PC-3 (cell line): ENCODE data around the gene RSRC1. TPM values are rescaled to one million over a fixed set of nuclear protein-coding genes. Genes with fewer than 3 reads are reported as not detected.
"Not testable (repeated sequence)": the region's sequence is repeated elsewhere in the genome, so short reads cannot be mapped to it uniquely, and the experiment has no call there.

Source experiments
- ATAC-seq: fragments of 200-7000 bp; cut with Tn5 transposase; 2 replicates; pipeline ENCODE4 v1.9.1; 2020; ENCODE audit warnings: mild to moderate bottlenecking, moderate library complexity
- BruUV-seq: library from RNA; stranded (reverse); fragments of 400-500 nt; replicated peaks from 2 replicates; lab custom pipeline; 2021; lab: Mats Ljungman, UMichigan
- CTCF ChIA-PET: fragments of 300-600 bp; sonication (Branson Sonifier 250); formaldehyde crosslinking; loops from one replicate; lab custom pipeline; 2022; ENCODE audit warnings: antibody characterized with exemption; lab: Charles Lee
- POLR2A ChIA-PET: fragments of 300-600 bp; sonication (Branson Sonifier 250); formaldehyde crosslinking; loops from one replicate; lab custom pipeline; 2022; ENCODE audit warnings: antibody characterized with exemption; ENCODE audit not compliant: unreplicated experiment; lab: Charles Lee
- DNase-seq: peaks from one replicate; pipeline ENCODE4 v3.0.0-alpha.2; 2015
- H2AFZ ChIP-seq: fragments of 300-600 bp; sonication (generic); 2 replicates; pipeline ENCODE4 v1.6.0; 2016; ENCODE audit warnings: antibody characterized with exemption, low read length
- H3F3A ChIP-seq: fragments of 300-600 bp; sonication (generic); one replicate; pipeline ENCODE4 v1.6.0; 2017; ENCODE audit warnings: antibody characterized with exemption, low read length, control low read depth, mild to moderate bottlenecking; ENCODE audit not compliant: unreplicated experiment
- H3K27ac ChIP-seq: fragments of 300-600 bp; sonication (generic); 2 replicates; pipeline ENCODE4 v1.5.1; 2016; ENCODE audit warnings: mild to moderate bottlenecking, low read length
- H3K27me3 ChIP-seq: fragments of 300-600 bp; sonication (generic); 2 replicates; pipeline ENCODE4 v1.6.1; 2016; ENCODE audit warnings: low read length, mixed read lengths
- H3K36me3 ChIP-seq: fragments of 300-600 bp; sonication (generic); 2 replicates; pipeline ENCODE4 v1.6.1; 2016; ENCODE audit warnings: low read depth, mixed run types, low read length, mixed read lengths
- H3K4me1 ChIP-seq: fragments of 300-600 bp; sonication (generic); 2 replicates; pipeline ENCODE4 v1.5.1; 2016; ENCODE audit warnings: low read length; ENCODE audit not compliant: insufficient read depth
- H3K4me2 ChIP-seq: fragments of 300-600 bp; sonication (generic); 2 replicates; pipeline ENCODE4 v1.6.0; 2016; ENCODE audit warnings: low read length
- H3K4me3 ChIP-seq: fragments of 300-600 bp; sonication (generic); 2 replicates; pipeline ENCODE4 v1.5.1; 2016; ENCODE audit warnings: mild to moderate bottlenecking, low read length, mixed read lengths
- H3K79me2 ChIP-seq: fragments of 300-600 bp; sonication (generic); 2 replicates; pipeline ENCODE4 v1.6.1; 2017; ENCODE audit warnings: low read length, mixed read lengths
- H3K9ac ChIP-seq: fragments of 300-600 bp; sonication (generic); 2 replicates; pipeline ENCODE4 v1.6.0; 2016; ENCODE audit warnings: mild to moderate bottlenecking, low read length
- H3K9me2 ChIP-seq: fragments of 300-600 bp; sonication (generic); replicated peaks from 2 replicates; pipeline ENCODE4 v1.6.1; 2016; ENCODE audit warnings: mixed run types, low read length, mixed read lengths
- H3K9me3 ChIP-seq: fragments of 300-600 bp; sonication (generic); 2 replicates; pipeline ENCODE4 v1.6.1; 2016; ENCODE audit warnings: low read length, mixed read lengths
- H4K20me1 ChIP-seq: fragments of 300-600 bp; sonication (generic); 2 replicates; pipeline ENCODE4 v1.6.1; 2016; ENCODE audit warnings: low read length, mixed read lengths
- EZH2 ChIP-seq: fragments of 300-600 bp; sonication (generic); IDR thresholded peaks from one replicate; pipeline ENCODE4 v1.6.1; 2017; ENCODE audit warnings: antibody characterized with exemption, mild to moderate bottlenecking, low read length; ENCODE audit not compliant: unreplicated experiment
- EZH2phosphoT487 ChIP-seq: fragments of 300-600 bp; sonication (generic); IDR thresholded peaks from 2 replicates; pipeline ENCODE4 v1.6.1; 2018; ENCODE audit warnings: mild to moderate bottlenecking, antibody characterized with exemption, low read length, borderline replicate concordance
- intact Hi-C: fragments of 100-400 bp; cut with micrococcal nuclease; formaldehyde crosslinking; loops from 2 replicates; pipeline ENCODE4 v1.9.0; 2023
- total RNA-seq: library from RNA; depleted of rRNA; stranded (reverse); fragments of >200 nt; gene quantifications from 2 replicates; pipeline ENCODE4 v1.2.3, GENCODE V29; 2014
- TF ChIP-seq, protein P1 (sequence below): fragments of 300-600 bp; sonication (generic); conservative IDR thresholded peaks from 2 replicates; pipeline ENCODE4 v1.5.1; 2017; ENCODE audit warnings: antibody characterized with exemption, low read depth, mild to moderate bottlenecking, low read length

RSRC1 gene
- total RNA-seq, 1 experiment from 2014 or later = 39.5 TPM

GRCh38 chr3:158405507-158405906 is 295.6 kb downstream of the RSRC1 start:
- ChIA-PET POLR2A (no interaction called here), CTCF (no interaction called here)
- Histone ChIP-seq H3K79me2 (no peaks in the 10 kb centered on the region), H3K27me3 (no peaks in the 10 kb centered on the region), H3K9ac (no peak overlapping the region), H3K9me2 (no peaks in the 10 kb centered on the region), H3K4me3 (no peak overlapping the region), H3K4me2 (no peak overlapping the region), H3K9me3 (no peaks in the 10 kb centered on the region), H3K36me3 (no peaks in the 10 kb centered on the region), H4K20me1 (no peaks in the 10 kb centered on the region), H3K27ac (no peak overlapping the region), H2AFZ (no peak overlapping the region), H3K4me1 (no peaks in the 10 kb centered on the region), H3F3A (no peaks in the 10 kb centered on the region)
- TF ChIP-seq, protein P1, sequence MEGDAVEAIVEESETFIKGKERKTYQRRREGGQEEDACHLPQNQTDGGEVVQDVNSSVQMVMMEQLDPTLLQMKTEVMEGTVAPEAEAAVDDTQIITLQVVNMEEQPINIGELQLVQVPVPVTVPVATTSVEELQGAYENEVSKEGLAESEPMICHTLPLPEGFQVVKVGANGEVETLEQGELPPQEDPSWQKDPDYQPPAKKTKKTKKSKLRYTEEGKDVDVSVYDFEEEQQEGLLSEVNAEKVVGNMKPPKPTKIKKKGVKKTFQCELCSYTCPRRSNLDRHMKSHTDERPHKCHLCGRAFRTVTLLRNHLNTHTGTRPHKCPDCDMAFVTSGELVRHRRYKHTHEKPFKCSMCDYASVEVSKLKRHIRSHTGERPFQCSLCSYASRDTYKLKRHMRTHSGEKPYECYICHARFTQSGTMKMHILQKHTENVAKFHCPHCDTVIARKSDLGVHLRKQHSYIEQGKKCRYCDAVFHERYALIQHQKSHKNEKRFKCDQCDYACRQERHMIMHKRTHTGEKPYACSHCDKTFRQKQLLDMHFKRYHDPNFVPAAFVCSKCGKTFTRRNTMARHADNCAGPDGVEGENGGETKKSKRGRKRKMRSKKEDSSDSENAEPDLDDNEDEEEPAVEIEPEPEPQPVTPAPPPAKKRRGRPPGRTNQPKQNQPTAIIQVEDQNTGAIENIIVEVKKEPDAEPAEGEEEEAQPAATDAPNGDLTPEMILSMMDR = no peak
- no peak for TF ChIP-seq EZH2phosphoT487
- TF ChIP-seq EZH2 = no peak
- ATAC-seq (no peak), DNase-seq (no peak)
- no TSS peak for BruUV-seq
- intact Hi-C loops = no loop called here

GRCh38 chr3:158407844-158408517 is 298.1 kb downstream of the RSRC1 start:
- no peak for DNase-seq
- TF ChIP-seq, protein P1 = no peak
- TF ChIP-seq EZH2 = no peak
- TF ChIP-seq EZH2phosphoT487 = no peak
- no peak overlapping the region for H3K4me3 ChIP-seq
- H3K27ac ChIP-seq = no peak overlapping the region
- CTCF ChIA-PET = no interaction called here
- H3K4me1 ChIP-seq = no peaks in the 10 kb centered on the region
- POLR2A ChIA-PET = no interaction called here
- H3K9me2 ChIP-seq = no peaks in the 10 kb centered on the region
- no TSS peak for BruUV-seq
- no peaks in the 10 kb centered on the region for H4K20me1 ChIP-seq
- H3K79me2 ChIP-seq = no peaks in the 10 kb centered on the region
- no peaks in the 10 kb centered on the region for H3F3A ChIP-seq
- H2AFZ ChIP-seq = no peak overlapping the region
- intact Hi-C loops = no loop called here
- no peaks in the 10 kb centered on the region for H3K9me3 ChIP-seq
- no peak overlapping the region for H3K9ac ChIP-seq
- ATAC-seq = no peak
- H3K36me3 ChIP-seq = no peaks in the 10 kb centered on the region
- no peaks in the 10 kb centered on the region for H3K27me3 ChIP-seq
- no peak overlapping the region for H3K4me2 ChIP-seq

GRCh38 chr3:158408518-158408897 is 298.6 kb downstream of the RSRC1 start:
- BruUV-seq, H3K9me2 ChIP-seq, intact Hi-C loops, H3K4me1 ChIP-seq, H3K4me2 ChIP-seq, DNase-seq, POLR2A ChIA-PET, H3K27ac ChIP-seq, H3K36me3 ChIP-seq, H2AFZ ChIP-seq, H3K4me3 ChIP-seq, H3K9ac ChIP-seq, H3K9me3 ChIP-seq, H4K20me1 ChIP-seq, CTCF ChIA-PET, H3F3A ChIP-seq, ATAC-seq, H3K79me2 ChIP-seq, H3K27me3 ChIP-seq: not testable (repeated sequence)
